GM19240 (cell line): ENCODE results near the gene SLC12A8.

ENCODE experiments used
- DNase-seq: peaks from one replicate; pipeline ENCODE4 v3.0.0; 2011; ENCODE audit warnings: low spot score; ENCODE audit not compliant: insufficient read length

SLC12A8 gene

DNA sequence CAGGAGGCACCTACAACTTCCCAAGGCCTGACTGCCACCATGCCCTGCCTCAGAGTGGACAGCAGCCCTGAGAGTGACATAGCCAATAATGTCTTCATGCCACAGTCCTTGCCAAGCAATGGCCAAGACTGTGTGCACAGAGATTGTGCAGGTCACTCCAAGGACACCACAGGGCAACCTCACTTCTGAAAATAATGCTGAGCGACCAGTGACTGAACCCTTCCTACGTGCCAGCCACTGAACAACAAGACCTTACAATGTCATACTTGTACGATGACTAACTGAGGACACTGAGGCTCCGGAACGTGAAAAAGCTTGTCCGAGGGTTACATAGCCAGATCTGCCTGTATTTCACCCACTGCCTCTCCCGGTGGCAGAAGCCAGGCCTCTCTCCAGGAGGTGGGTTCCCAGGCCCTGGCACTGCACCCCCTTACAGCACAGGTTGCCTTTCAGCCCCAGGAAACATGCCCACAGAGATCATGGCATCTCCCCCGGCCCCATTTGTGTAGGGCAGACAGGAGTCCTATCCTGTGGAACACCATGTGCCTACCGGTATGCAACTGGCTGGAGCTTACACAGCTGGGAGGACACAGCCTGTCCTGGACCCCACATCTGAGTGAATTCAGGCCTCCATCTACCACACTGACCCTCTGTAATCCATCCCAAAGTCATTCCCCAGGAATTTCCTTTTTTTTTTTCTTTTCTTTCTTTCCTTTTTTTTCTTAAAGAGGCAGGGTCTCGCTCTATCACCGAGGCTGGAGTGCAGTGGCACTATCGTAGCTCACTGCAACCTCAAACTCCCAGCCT lies 72.3 kb downstream of the SLC12A8 start:
- DNase-seq: no peak

DNA sequence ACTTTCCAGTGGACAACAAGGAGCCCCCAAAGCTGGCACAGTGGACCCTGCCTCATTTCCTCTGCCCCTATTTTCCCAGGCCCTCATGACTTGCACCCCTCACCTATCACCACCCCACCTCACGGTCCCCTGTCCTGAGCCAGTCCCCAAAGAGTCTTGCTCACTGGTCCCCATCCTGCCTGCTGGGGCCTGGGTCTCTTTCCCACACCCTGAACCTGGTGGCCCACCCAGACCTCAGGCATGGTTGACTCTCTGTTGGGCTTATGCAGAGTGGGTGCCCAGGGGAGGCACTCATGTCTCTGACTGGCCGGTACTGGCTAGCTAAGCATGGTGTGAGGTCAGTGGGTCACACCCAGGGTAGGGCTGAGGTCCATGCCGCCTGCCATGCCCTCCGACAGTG lies 73.2 kb downstream of the SLC12A8 start:
- no peak for DNase-seq

DNA sequence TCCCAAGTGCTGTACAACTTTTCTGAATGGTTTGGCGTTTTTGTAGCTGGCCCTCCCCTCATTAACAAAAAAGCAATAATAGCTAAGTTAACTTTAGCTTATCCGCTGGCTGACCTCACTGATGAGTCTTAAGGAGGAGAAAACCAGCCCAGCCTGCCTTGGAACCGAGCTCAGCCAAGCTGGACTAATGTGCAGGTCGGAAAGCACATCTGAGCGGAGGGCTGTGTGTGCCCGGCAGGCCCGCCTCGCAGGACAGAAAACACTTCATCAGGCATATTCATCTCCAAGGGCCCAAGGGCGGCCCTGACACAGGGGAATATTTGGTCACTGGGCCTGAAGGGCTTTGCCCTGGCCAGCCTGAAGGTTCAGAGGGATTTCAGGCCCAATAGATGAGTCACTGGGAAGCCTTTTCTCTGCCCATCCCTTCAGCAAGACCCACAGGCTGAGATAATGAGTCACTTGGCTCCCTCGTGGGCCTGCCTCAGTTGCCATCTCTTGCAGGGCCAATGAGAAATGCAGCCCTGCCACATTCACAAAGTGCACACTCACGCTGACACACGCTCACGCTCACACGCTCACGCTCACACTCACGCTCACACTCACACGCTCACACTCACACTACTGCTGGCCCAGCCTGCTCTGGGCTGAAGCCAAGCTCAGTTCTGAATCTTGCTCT lies 75.1 kb downstream of the SLC12A8 start:
- no peak for DNase-seq

DNA sequence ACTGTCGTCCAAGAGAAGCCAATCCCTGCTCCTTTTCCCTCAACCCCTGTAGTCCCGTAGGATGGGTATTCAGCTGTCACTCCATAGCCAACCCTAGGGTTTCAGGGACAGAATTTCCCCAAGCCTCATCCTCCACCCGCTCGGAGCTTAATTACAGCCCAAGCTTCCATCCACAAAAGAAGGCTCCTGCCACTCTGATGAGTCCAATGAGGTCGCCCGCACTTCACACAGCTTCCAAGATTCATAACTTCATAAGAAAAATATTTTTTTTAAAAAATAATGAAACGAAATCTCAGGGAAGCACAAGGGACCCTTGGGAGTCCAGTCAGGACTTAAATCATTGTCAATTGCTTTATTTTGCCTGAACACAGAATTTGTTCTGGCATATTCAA lies 75.6 kb downstream of the SLC12A8 start:
- no peak for DNase-seq

DNA sequence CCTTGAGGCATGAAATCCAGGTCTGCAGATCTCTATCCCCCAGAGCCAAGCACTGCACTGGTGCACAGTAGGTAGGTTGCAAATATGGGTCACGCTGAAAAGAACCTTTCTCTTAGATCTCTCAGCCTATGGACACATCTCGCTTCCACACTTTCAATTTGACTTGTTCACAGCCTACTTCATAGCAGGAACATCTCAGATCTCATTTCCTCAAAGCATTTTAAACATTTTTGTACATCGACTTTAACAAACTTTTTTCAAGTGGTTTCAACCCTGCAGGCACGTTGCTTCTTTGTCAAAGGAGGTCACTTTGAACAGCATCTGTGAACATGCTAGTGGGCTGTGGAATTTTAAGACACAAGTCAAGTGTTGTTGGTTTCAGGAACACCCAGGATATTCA lies 76.0 kb downstream of the SLC12A8 start:
- no peak for DNase-seq

DNA sequence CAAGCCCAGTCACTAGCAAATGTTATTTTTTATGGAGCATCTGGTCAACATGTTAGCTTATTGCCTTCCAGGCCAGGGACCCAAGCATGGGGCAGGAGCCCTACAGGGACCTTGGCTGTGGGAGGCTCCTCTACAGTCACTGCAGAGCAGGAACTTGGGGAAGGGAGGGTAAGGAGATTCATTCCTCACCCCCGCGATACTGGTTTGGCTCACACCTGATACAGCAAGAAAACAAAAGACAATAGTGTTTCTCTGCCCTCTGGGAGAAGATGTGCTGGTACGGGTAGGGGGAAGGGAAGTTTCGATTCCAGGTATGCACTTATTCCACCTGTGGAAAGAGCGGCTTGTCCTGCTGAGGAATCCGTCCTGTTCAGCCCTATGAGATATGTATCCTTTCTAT lies 77.6 kb downstream of the SLC12A8 start:
- DNase-seq: no peak

DNA sequence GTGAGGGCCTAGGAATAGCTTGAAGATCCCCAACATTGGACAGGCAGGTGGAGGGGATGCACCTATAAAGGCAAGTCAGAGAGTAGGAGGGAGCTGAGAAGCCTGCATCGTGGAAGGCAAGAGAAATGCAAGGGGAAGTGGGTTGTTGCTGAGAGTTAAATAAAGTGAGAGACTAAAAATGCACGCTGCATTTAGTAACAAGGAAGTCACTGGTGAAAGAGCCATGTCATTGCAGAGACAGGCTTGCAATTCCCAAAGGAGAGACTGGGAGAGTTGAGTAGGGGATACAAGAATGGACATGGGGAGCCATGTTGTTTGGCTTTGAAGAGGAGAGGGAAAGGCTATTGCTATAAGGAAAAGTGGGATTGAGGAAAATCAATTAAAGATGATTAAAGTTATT lies 79.7 kb downstream of the SLC12A8 start:
- DNase-seq: no peak

DNA sequence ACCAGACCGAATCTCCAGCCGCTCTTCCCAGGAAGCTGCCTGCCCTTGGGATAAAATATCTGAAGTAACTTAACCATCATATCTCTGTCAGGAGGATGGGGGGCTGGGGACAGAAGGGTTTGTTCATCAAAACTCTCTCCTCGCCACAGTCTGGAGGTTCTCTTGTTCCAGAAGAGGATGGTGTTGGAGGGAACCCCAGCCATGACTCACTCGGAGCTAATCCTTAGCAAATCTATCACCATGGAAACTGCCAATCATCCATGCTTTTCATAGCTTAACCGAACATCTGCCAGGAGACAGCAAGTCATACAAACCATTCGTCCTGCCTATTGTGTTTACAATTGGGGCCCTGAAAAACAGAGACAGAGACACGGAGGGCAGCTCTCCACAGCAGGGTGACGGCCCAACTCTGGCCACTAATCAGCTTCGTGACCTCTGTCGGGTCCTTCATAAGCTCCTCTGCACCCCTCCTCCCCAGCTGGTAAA lies 83.0 kb downstream of the SLC12A8 start:
- DNase-seq: no peak

DNA sequence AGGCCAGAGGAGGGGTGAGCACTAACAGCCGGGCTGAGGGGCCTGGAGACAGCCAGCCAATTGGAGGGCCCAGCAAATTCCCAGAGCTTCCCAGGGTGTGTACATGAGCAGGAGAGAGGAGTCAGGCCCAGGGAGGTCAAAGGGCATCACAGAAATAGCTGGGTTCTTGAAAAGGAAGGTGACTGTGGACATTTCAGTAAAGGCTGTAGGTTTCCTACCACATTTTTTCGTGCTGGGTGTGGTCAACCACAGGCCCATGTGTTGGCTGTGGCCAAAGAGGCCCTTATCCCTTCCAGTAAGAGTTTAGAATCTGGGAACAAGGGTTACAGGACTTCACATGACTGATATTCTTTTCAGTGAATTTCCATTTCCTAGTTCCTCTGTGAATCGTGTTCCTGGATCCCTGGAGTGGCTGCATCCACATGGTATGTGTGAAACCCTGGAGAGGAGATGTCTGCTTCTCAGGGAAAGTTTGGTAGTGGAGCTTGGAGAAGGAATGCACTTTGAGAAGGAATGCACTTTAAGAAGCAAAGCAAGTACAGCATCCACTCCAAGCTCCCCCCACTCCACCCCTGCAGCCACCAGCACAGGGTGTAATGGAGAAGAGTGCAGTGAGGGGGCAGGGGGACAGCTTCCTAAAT lies 83.6 kb downstream of the SLC12A8 start:
- no peak for DNase-seq

DNA sequence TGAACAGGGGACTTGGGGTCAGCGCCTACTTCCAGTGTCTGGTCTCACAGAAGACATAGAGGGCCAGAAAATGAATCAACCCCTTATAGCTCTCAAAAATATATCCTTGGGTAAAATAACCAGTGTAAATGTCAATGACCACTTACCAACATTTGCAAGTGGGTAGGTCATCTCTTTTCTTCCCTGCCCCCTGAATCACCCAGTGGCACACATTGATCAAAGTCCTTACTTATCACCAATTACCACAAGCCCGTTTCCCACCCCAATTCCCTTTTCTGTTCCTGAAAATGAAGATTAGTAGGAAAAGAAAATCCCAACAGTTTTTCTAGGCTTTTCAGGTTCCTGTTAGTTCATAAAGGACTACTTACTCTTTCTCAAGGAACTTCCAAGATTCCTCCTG lies 86.2 kb downstream of the SLC12A8 start:
- DNase-seq: no peak

DNA sequence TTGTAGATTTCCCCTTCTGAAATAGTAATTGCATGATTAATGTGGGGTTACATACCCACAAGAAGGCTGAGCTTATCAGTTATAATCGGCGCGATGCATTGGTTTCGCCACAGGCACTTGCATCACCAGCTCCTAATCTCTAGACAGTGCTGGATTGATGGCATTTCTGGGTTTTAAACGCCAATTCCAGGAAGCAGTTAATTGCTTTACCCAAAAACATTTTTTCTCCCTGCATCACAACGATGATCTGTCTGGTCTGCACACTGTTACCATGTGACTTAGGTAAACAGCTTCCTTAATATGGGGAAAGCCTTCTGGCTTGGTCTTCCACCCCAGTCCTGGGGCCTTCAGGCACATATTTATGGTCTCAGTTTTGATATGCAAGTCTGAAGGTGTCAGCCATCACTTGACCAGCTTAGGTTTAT lies 86.7 kb downstream of the SLC12A8 start:
- no peak for DNase-seq

DNA sequence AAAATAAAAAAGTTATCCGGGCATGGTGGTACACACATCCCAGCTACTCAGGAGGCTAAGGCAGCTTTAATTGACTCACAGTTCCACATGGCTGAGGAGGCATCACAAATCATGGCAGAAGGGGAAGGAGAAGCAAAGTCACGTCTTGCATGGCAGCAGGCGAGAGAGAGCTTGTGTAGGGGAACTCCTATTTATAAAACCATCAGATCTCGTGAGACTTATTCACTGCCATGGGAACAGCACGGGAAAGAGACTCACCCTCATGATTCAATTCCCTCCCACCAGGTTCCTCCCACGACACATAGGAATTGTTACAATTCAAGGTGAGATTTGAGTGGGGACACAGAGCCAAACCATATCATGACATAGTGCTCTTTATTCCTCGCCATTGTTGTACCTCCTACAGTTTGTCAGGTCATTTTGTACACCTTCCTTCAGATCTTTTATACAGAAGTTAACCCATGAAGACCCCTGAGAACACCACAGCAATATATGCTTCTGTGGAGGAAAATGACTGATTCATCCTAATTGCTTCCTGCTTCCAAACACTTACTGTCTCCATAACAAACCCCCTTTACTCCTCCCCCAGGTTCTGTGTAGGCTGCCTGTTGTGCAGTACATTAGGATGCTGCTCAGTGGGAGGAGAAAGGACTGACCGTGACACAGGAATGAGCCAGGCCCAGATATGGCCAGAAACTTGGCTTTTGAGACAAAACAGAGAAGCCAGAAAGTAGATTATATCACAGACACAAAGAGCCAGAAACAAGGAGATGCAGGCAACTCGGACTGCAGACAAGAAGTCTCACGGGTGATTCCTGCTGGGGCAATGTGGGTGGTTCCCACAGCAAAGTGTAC lies 88.9 kb downstream of the SLC12A8 start:
- no peak for DNase-seq

DNA sequence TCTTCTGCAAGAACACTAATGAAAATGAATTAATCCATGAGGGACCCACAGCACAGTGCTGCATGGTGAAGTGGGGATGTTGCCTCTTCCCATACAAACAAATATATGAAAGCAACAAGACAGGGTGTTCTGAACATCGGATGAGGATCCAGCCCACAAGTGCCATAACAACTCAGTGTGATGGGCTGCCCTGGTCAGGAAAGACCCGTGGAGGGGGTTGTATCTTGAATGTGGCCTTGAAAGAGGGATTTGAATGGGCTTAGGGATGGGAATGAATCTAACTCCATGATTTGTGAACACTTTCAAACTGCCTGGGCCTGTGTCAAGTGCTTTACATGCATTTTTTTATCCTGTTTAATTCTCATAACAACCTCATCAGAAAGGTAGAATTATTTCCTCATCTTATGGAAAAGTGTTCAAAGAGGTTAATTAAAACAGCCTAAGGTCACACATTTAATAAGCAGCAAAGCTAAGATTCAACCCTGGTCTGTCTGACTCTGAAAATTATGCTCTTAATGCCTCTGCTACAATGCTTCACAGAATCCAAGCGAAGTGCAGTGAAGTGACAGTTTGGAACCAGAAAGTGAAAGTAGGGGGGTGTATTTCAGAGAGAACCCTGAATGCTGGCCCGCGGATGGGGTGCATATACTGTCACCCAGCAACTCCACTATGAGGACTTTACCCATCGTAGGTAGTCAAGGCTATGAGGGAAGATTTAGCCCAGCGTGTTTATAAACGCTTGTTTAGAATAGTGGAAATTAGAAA lies 91.1 kb downstream of the SLC12A8 start:
- DNase-seq: no peak

DNA sequence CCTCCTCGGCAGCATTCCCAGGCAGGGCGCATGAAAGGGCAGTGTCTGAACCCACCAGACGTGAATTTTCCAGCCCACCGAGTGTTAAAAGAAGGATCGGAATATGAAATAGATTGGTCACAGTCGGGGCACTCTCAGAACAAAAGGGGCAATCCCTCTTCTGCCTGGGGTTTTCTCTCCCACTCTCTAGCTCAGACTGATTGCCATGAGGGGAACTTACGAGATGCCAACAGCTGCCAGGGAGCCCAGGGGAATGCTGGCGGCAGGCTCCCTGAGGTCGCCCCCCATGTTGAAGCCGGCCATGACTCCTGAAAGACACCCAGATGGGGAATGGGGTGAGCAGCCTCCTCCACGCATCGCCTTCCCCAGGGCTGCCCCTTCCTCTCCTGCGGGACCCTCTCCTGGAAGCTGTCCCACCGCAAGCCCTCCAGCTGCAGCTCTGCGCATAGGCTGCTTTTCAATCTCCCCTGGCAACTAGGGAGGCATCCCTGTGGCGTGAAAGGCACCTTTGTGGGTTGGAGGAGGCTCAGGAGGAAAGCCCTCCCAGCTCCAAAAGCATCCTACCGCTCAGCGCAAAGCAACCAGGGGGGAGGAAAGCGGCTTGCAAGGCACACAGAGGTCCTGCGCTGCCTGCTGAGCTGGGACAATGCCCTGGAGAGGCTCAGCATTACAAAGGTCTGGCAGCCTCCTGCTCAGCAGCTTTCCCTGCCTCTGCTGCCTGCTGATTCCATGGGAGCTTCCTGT lies 92.0 kb downstream of the SLC12A8 start:
- DNase-seq: no peak

DNA sequence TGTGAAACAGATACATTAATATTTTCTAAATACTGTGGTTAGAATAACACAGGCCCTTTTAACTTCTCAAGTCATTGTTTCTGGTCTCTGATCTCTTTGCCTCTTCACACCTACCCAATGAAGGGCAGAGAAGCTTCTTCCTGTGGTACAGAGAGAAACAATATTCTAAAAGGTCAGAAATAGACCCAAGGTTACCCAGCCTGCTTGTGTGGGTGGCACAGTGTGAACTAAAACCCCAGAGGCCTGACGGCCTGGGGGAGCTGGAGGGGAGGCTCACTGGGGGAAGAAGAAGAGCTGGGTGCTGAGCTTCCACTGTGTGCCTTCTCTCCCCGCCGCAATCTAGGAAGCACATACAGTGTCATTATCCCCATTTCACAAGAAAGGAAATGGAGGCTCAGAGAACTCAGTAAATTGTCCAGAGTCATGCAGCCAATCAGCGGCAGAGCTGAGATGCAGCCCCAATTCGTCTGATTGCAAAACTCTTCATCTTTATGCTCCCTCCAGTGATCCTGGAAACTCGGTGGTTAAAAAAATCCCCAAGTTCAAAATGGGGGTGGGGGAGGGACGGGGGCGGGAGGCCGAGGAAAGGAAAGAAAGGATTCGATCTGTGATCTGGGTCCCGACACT lies 92.7 kb downstream of the SLC12A8 start:
- DNase-seq: no peak

DNA sequence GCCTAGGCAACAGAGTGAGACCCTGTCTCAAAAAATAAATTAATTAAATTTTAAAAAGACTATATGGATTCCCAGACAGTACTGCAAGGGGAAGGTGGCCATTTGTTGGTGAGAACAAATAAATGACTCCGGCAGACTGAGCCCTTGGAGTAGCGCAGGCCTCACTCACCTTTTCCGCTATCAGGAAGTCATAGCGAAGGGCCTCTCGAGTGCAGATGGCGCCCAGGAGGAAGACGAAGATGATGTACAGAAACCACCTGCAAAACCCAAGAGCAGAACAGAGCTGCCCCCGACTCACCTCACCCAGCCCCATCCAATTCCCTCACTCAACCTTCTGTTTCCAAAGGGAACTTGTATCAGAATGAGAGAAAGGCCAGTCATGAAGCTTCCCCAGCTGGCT lies 93.9 kb downstream of the SLC12A8 start:
- DNase-seq: no peak

DNA sequence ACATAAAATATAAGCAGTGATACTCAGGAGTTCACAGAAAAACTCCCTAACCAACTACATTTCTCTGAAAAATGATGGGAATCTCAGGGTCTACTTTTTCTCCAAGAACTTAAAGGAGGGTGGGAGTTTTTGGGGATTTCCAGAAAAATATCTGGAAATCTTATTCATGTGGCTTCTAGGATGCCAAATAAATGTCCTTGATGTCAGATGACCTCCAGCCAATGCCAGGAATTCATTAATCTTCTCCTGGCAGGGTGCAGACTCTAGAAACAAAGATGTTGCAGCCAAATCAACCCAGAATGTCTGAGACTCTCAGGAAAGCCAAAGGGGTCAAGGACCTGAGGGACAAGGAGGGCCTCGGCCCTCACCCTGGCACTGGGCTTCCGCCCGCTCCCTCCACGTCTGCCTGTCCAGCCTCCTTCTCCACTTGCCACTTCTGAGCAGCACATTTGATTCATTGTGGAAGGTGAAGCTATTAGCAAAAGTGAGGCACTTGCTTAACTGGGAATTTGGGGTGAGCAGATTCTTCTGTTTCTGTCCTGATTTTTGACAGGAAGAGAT lies 94.8 kb downstream of the SLC12A8 start:
- DNase-seq: no peak

DNA sequence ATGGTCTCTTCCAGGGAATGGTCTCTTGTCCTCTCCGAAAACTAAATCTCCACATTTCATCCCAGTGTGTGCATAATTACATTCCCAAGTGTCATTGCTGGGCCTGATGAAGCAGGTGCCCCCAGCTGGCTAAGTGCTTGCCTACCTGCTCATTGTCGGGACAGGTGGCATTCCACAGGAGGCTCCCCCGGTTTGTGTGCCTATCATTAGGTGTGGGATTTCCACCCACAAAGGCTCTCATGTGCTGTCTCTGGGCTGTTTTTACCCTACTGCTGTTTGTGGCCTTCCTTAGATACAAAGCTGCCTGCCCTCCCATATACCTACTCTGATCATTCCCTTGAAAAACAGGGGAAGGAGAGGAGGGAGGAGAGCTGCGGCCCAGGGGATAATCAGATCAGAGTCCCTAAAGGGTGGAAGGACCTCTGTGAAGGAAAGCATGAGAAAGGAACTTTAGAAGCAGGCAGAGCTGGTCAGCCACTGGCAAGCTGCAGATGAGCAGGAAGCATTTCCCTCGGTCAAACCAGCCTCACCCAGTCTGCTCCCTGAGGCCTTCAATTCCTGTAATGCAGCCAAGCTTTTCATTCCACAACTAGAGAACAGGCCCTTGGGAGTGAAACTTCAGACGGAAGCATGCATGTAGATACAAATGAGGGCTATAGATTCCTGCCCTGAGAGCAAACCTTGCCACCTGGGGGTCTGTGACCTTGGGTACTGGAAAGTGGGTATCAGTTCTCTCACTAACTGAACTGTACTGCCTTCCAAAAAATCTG lies 96.1 kb downstream of the SLC12A8 start:
- no peak for DNase-seq
